NCI-H146 (cell line): ENCODE data around the gene FGF10.

Experiments
- DNase-seq: peaks from one replicate; lab custom pipeline; 2025; lab: John Stamatoyannopoulos, UW

The FGF10 gene

GRCh38 chr5:44389090-44389822 is at the start of gene FGF10:
Gene FGF10, minus strand, starts transcription at chr5:44389420. Its CDS starts 738 bp downstream, at chr5:44388682.
- DNase-seq = no peak

GRCh38 chr5:44426944-44427343 is 37.7 kb upstream of the FGF10 start:
- no peak for DNase-seq

DNA sequence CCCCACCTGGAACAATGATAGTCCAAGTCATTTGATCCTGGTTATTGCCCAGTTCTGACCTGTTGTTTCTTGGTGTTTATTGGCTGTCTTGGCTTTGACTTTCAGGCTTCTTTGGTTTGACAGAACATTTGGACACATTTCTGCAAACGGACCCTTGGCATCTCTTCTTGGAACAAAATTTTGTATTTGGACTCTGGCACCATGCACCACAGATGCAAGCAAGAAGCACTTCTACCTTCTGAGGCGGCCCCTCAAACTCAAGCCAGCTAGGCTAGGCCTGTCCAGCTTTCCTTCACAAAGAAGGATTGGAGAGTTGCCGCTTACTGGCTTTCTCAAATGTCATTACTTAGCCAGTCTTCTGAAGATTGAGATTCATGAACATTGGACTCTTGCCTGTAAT is 23.1 kb upstream of the FGF10 start:
- no peak for DNase-seq

- no peak for DNase-seq
These were observed 12.9 kb upstream of the FGF10 start for GRCh38 chr5:44402084-44402483.

GRCh38 chr5:44401611-44402010 is 12.4 kb upstream of the FGF10 start:
- DNase-seq = no peak

DNA sequence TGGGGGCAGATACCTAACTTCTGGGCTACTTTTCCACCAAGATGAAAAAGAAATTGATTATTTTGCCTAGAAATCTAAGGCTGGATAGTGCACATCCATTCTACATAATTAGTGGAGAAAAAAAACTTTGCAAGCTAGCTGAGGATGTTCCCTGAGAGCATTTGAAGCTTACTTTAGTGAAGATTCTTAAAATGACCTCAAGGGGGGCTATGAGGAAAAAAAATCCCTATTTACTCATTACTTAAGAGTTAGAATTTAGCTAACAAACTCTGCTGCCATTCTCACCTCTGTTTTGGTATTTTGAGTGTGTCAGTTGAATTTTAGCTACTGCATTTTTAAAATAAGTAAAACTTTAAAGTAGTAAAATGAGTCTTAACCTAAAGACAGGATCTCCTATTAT is 9.2 kb upstream of the FGF10 start:
- no peak for DNase-seq

- DNase-seq = no peak
These were observed 7.1 kb upstream of the FGF10 start for GRCh38 chr5:44396312-44396711.

GRCh38 chr5:44390351-44390750 is 1.1 kb upstream of the FGF10 start:
- no peak for DNase-seq

GRCh38 chr5:44389823-44390143 is 563 bp upstream of the FGF10 start:
- no peak for DNase-seq

DNA sequence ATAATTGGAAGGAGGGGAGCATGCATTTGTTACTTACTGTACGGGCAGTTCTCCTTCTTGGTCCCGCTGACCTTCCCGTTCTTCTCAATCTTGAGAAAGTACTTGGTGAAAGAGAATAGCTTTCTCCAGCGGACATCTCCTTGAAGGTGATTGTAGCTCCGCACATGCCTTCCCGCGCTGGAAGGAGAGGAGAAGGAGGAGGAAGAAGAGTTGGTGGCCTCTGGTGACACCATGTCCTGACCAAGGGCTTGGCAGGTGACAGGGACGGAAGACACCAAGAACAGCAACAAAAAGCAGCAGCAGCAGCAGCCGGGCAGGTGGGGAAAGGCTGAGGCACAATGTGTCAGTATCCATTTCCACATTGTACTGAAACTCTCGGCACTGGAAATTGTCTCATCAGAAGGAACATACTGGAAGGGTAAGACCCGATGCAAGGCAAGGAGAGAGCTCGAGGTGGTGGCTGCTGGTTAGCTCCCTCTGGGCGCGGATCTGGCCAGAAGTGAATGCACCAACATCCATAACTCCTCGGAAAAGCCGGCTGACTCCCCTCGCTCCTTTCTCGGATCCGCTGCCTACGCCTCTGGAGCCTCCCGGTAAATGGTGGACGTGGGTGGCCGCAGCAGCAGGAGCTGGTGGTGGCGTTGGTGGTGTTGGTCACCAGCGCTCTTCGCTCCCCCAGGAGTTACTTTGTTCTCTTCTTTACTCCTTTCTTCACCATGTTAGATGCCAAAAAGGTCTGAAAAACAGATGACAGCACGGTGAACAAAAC is 715 bp downstream of the FGF10 start:
- no peak for DNase-seq

GRCh38 chr5:44387921-44388320 is 1.3 kb downstream of the FGF10 start:
- no peak for DNase-seq

DNA sequence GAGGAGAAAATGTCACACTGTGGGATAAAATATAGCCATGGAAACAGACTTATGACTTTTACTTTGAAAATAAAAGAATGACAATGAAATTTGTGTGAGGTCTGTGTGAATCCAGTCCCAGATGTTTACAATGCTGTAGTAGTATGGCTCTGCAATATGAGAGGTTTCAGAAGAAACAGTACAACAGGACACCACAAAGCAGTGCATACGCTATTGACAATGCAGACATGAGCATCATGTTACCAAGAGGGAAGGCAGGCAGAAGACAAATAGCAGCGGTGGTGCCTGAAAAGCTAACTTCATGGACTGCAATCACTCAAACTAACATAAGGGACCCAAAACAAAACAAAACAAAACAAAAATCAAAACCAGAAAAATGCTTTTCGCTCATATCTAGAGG is 1.8 kb downstream of the FGF10 start:
- no peak for DNase-seq

DNA sequence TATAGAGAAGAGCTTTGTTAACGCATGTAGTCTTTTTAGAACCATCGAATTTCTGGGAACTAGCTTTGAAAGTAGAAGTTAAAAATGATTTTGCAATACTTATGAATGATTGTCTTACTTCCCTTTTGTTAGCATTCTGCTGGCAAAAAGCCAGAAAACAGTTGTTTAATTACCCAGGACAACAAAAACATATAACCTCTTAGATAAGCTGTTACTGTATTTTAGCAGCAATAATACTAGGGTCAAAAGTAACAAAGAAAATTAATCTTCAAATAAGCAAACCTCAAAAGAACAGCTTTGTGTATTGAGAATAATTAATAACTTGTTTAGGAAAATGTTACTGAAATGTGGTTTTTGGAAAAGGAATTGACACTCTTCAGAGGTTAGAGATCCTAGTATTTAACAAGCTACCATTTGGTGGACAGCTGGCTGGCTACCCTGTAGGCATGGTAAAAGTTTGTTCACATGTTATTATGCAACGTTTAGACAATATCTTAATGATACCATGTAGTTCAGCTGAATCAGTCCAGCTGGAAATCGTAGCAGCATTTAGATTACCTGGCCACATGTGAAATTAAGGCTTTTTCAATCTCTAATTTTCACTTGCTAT is 3.8 kb downstream of the FGF10 start:
- DNase-seq = no peak

DNA sequence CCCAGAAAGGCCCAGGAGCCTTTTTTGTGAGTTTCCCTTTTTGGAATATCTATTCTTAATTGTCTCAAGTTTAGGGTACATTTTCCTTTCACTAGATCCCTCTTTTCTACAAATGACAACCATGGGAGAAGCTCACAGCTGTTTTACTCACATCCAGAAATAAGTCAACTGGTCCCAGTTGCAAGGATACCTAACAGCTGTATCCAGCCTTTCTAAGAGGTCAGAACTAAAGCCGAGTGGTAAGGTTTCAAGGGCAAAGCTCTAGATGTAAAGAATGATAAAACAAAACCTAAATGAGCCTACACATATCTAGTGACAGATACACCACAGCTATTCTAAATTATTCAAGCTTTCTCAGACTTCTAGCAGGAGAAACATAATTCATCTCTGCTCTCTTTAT is 4.4 kb downstream of the FGF10 start:
- DNase-seq = no peak

- no peak for DNase-seq
These were observed 6.3 kb downstream of the FGF10 start for GRCh38 chr5:44382894-44383293.

DNA sequence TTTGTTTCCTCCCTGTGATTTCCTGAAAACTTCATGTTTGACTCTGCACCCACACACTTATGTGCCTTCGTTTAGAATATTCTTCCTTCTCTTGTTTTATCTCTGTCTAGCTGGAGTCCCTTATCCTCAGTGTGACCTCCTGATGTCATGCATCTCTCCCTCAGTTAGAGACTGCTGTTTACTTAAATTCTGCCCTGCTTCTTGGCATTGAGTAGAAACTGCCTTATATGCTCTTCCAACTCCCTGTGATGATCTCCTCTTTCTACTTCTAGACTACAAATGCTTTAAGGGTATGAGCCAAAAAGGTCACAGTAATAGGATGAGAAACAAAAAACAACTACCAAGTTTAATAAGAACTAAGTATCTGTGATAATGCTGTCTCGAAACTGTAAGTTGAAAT is 12.2 kb downstream of the FGF10 start:
- no peak for DNase-seq

DNA sequence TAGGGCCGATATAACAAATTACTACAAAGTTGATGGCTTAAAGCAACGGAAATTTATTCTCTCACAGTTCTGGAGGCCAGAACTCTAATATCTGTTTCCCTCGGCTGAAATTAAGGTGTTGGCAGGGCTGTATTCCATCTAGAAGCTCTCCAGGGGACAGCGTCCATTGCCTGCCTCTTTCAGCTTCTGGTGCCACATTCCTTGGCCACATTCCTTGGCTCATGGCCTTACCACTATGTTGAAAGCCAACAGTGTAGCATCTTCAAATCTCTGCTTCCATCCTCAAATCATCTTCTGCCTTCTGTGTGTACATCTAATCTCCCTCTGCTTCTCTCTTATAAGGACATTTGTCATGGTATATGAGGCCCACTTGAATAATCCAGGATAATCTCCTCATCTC is 17.2 kb downstream of the FGF10 start:
- DNase-seq = no peak

- no peak for DNase-seq
These were observed 22.0 kb downstream of the FGF10 start for GRCh38 chr5:44367203-44367602.

GRCh38 chr5:44365345-44365744 is 23.9 kb downstream of the FGF10 start:
- DNase-seq = no peak

DNA sequence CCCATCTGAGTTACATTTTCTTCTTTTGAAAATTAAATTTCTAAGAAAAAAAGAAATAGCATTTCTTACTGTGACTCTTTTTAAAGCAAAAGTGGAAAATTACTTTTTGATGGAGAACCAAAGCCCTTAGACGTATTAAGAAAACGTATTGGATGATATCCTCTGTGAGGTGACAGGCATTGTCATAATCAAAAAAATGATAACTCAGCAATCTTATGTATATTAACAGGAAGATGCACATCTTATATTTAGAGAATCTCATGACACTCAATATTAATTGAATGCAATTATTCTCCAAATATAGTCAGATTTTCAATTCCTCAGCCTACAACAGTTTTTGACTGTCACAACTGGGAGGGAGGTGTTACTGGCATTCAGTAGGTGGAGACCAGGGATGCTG is 25.1 kb downstream of the FGF10 start:
- DNase-seq = no peak

GRCh38 chr5:44361342-44362001 is 27.7 kb downstream of the FGF10 start:
- no peak for DNase-seq

GRCh38 chr5:44360919-44361318 is 28.3 kb downstream of the FGF10 start:
- no peak for DNase-seq

DNA sequence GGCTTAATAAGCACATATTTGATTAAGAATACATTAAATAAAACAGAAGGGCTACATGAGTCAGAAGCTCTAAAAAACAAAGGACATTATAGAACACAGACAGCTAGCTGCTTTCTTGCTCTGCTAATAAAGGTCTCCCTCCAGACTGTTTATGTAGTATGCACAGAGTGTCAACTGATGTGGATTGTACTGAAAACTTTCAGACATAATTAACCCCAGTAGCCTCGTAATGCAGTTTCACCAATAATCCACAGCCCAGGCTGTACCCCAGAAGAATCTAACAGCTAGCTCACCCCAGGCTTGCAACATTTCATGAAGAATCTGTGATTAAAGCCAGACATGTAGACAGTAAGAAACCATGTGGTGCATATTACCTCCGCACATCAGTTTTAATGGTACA is 30.8 kb downstream of the FGF10 start:
- DNase-seq = no peak
